ENCODE results near the gene KLHDC8B.
"Not testable (repeated sequence)": the region's sequence is repeated elsewhere in the genome, so short reads cannot be mapped to it uniquely, and the experiment has no call there.

KLHDC8B gene

GRCh38 chr3:49219132-49219531 lies 47.7 kb downstream of the KLHDC8B start:
- no peak overlapping the region for H3K4me3 ChIP-seq (replicated peaks in 1 of 2; ENCODE audit: low read depth in 2 of 2, low read length in 2 of 2)
- DNase-seq (ENCODE audit: low read depth in 2 of 2) = no peak
- TF ChIP-seq CTCF (IDR thresholded peaks at IDR 0.05; ENCODE audit: low read depth, low read length) = no peak

- not testable (repeated sequence) for DNase-seq (ENCODE audit: low read depth in 2 of 2)
Observed at GRCh38 chr3:49220985-49221563, 49.7 kb downstream of the KLHDC8B start.

GRCh38 chr3:49222002-49222401 lies 50.6 kb downstream of the KLHDC8B start:
- TF ChIP-seq CTCF (IDR thresholded peaks at IDR 0.05; ENCODE audit: low read depth, low read length) = no peak
- no peak for DNase-seq (ENCODE audit: low read depth in 2 of 2)
- no peak overlapping the region for H3K4me3 ChIP-seq (replicated peaks in 1 of 2; ENCODE audit: low read depth in 2 of 2, low read length in 2 of 2)

More at GRCh38 chr3:49220985-49221563, 49.7 kb downstream of the KLHDC8B start:
- H3K4me3 ChIP-seq (replicated peaks in 1 of 2; ENCODE audit: low read depth in 2 of 2, low read length in 2 of 2) = not testable (repeated sequence)
